GM23338 (cell line): ENCODE results near the gene SEMA7A. TPM values are rescaled to one million over a fixed set of nuclear protein-coding genes. Genes with fewer than 3 reads are reported as not detected.

Source experiments
- ATAC-seq: fragments of 200-7000 bp; cut with Tn5 transposase; 3 replicates; pipeline ENCODE4 v1.9.1; 2020
- DNase-seq: peaks from one replicate; pipeline ENCODE4 v3.0.0-alpha.2; 2015; ENCODE audit warnings: low spot score
- H2AFZ ChIP-seq: fragments of 200-600 bp; sonication (generic); 2 replicates; pipeline ENCODE4 v1.8.0; 2016; ENCODE audit warnings: antibody characterized with exemption, mild to moderate bottlenecking, moderate library complexity
- H3F3A ChIP-seq: fragments of 200-600 bp; sonication (generic); replicated peaks from 2 replicates; pipeline ENCODE4 v1.8.0; 2017; ENCODE audit warnings: antibody characterized with exemption, mixed run types, low read depth
- H3K27ac ChIP-seq: fragments of 200-600 bp; sonication (generic); 2 replicates; pipeline ENCODE4 v1.6.1; 2016; ENCODE audit warnings: low read depth
- H3K27me3 ChIP-seq: fragments of 200-600 bp; sonication (generic); 2 replicates; pipeline ENCODE4 v1.8.0; 2016; ENCODE audit warnings: mild to moderate bottlenecking, mixed run types, moderate library complexity; ENCODE audit not compliant: insufficient read depth
- H3K36me3 ChIP-seq: fragments of 200-600 bp; sonication (generic); 2 replicates; pipeline ENCODE4 v1.8.0; 2016; ENCODE audit warnings: mild to moderate bottlenecking; ENCODE audit not compliant: insufficient read depth
- H3K4me1 ChIP-seq: fragments of 200-600 bp; sonication (generic); 2 replicates; pipeline ENCODE4 v1.8.0; 2016; ENCODE audit warnings: mild to moderate bottlenecking, moderate library complexity; ENCODE audit not compliant: insufficient read depth
- H3K4me2 ChIP-seq: fragments of 200-600 bp; sonication (generic); 2 replicates; pipeline ENCODE4 v1.7.1; 2017; ENCODE audit warnings: mixed run types
- H3K4me3 ChIP-seq: fragments of 200-600 bp; sonication (generic); 2 replicates; pipeline ENCODE4 v1.6.1; 2016; ENCODE audit warnings: mixed run types
- H3K79me2 ChIP-seq: fragments of 200-600 bp; sonication (generic); replicated peaks from 2 replicates; pipeline ENCODE4 v1.8.0; 2017; ENCODE audit warnings: mild to moderate bottlenecking; ENCODE audit not compliant: insufficient read depth
- H3K9me2 ChIP-seq: fragments of 200-600 bp; sonication (generic); 2 replicates; pipeline ENCODE4 v1.8.0; 2017; ENCODE audit not compliant: insufficient read depth
- H4K20me1 ChIP-seq: fragments of 200-600 bp; sonication (generic); replicated peaks from 2 replicates; pipeline ENCODE4 v1.8.0; 2017; ENCODE audit warnings: mild to moderate bottlenecking; ENCODE audit not compliant: insufficient read depth
- H3K27ac Mint-ChIP-seq: 2 replicates; pipeline ENCODE4 v1.8.0; 2020; ENCODE audit warnings: inconsistent platforms, mild to moderate bottlenecking, moderate library complexity, mixed read lengths
- H3K27me3 Mint-ChIP-seq: 3 replicates; pipeline ENCODE4 v1.8.0; 2022; ENCODE audit warnings: low read depth, mild to moderate bottlenecking, moderate library complexity, mixed read lengths, inconsistent platforms; ENCODE audit not compliant: insufficient read depth, poor library complexity
- H3K36me3 Mint-ChIP-seq: 3 replicates; pipeline ENCODE4 v1.8.0; 2021; ENCODE audit warnings: low read depth, mild to moderate bottlenecking, inconsistent platforms, moderate library complexity, mixed read lengths
- H3K4me1 Mint-ChIP-seq: 3 replicates; pipeline ENCODE4 v1.8.0; 2020; ENCODE audit warnings: mild to moderate bottlenecking, inconsistent platforms, mixed read lengths
- H3K4me3 Mint-ChIP-seq: 3 replicates; pipeline ENCODE4 v1.8.0; 2021; ENCODE audit warnings: moderate library complexity, mild to moderate bottlenecking, inconsistent platforms, mixed read lengths
- H3K9me3 Mint-ChIP-seq: 3 replicates; pipeline ENCODE4 v1.8.0; 2020; ENCODE audit warnings: moderate library complexity, mild to moderate bottlenecking, inconsistent platforms, mixed read lengths
- CREB1 ChIP-seq: fragments of 250-450 bp; sonication (Bioruptor Pico); IDR thresholded peaks from 2 replicates; pipeline ENCODE4 v1.5.0; 2020; ENCODE audit warnings: low read depth, mild to moderate bottlenecking, moderate library complexity
- EZH2 ChIP-seq: fragments of 200-600 bp; sonication (generic); IDR thresholded peaks from one replicate; pipeline ENCODE4 v1.8.0; 2017; ENCODE audit warnings: antibody characterized with exemption, mild to moderate bottlenecking, low read depth; ENCODE audit not compliant: unreplicated experiment
- EZH2phosphoT487 ChIP-seq: fragments of 200-600 bp; sonication (generic); IDR thresholded peaks from one replicate; pipeline ENCODE4 v1.8.1; 2018; ENCODE audit warnings: antibody characterized with exemption; ENCODE audit not compliant: unreplicated experiment
- NANOG ChIP-seq: IDR thresholded peaks from 2 replicates; pipeline ENCODE4 v1.6.1; 2016; ENCODE audit warnings: antibody characterized with exemption, borderline replicate concordance
- POLR2AphosphoS5 ChIP-seq: IDR thresholded peaks from 2 replicates; pipeline ENCODE4 v1.6.1; 2016; ENCODE audit warnings: antibody characterized with exemption, low read depth
- STAT1 ChIP-seq: IDR thresholded peaks from one replicate; pipeline ENCODE4 v1.6.1; 2016; ENCODE audit warnings: antibody characterized with exemption; ENCODE audit not compliant: unreplicated experiment
- ZNF114 ChIP-seq: fragments of 250-450 bp; sonication (Bioruptor Pico); IDR thresholded peaks from 2 replicates; pipeline ENCODE4 v1.5.0; 2020; ENCODE audit warnings: mild to moderate bottlenecking, moderate library complexity
- polyA plus RNA-seq: library from polyadenylated mRNA; unstranded; fragments of >200 nt; fragmentation: Nextera tagmentation; extraction: Ambion mirVana; gene quantifications from 2 replicates; pipeline ENCODE4 v1.2.1, GENCODE V29; 2016
- total RNA-seq: library from RNA; depleted of rRNA; stranded (reverse); fragments of >200 nt; shearing (Covaris generic); gene quantifications from 2 replicates; pipeline ENCODE4 v1.2.3, GENCODE V29; 2014
- TF ChIP-seq, protein P1 (sequence below): IDR thresholded peaks from one replicate; pipeline ENCODE4 v1.6.1; 2018; ENCODE audit warnings: antibody characterized with exemption; ENCODE audit not compliant: unreplicated experiment
- TF ChIP-seq, protein P2 (sequence below), 2 experiments: fragments of 200-600 bp in 1 of 2; sonication (generic) in 1 of 2; conservative IDR thresholded peaks; 2 replicates each; pipeline versions ENCODE4 v1.5.1 to v1.6.1; 2016 to 2017; ENCODE audit warnings: antibody characterized with exemption in 2 of 2, low read depth in 2 of 2, mild to moderate bottlenecking in 2 of 2, moderate library complexity in 1 of 2
- TF ChIP-seq, protein P3 (sequence below): IDR thresholded peaks from 2 replicates; pipeline ENCODE4 v1.6.1; 2016; ENCODE audit warnings: antibody characterized with exemption
- TF ChIP-seq, protein P4 (sequence below): fragments of 250-450 bp; sonication (Bioruptor Pico); IDR thresholded peaks from 2 replicates; pipeline ENCODE4 v1.5.0; 2020; ENCODE audit warnings: mild to moderate bottlenecking, moderate library complexity

The SEMA7A gene
- total and polyA plus RNA-seq, 2 experiments from 2014 or later: 2.0 to 14.1 TPM

DNA sequence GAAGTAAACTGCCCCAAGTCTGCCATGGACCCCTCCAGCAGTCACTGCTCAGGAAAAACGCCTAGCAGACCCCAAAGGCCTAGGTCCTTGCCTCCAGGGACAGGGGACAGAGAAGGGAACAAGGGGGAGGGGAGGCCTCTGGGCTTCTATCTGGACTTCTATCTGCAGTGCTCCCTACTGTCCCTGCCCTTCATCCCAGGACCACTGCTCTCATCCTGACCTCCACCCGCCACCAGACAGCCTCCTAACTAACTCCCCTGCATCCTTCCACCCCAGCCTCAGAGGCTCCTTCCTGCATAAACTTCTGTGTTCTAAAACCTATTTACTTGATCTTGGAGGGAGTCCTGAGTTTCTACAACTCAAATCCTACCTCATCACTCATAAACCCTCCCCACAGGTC, 25.4 kb downstream of the SEMA7A start:
- H3K27ac Mint-ChIP-seq: no peak overlapping the region
- H3K4me3 Mint-ChIP-seq: no peak overlapping the region
- no peak for ATAC-seq

More for the DNA sequence above, 25.4 kb downstream of the SEMA7A start:
- Histone ChIP-seq H3K4me2 (no peak overlapping the region), H3K27ac (no peak overlapping the region), H3K27me3 (no peaks in the 10 kb centered on the region), H3K36me3 (no peaks in the 10 kb centered on the region), H3K4me1 (peaks cover 3% of the 10 kb centered on the region; the same call in 1 of the 2 replicates), H3F3A (no peaks in the 10 kb centered on the region), H3K4me3 (no peak overlapping the region), H3K9me2 (no peaks in the 10 kb centered on the region), H4K20me1 (no peaks in the 10 kb centered on the region), H3K79me2 (no peaks in the 10 kb centered on the region), H2AFZ (no peak overlapping the region)
- TF ChIP-seq CREB1 (CRISPR knock-in tag): no peak
- TF ChIP-seq EZH2: no peak
- no peak for TF ChIP-seq NANOG
- TF ChIP-seq, protein P1, sequence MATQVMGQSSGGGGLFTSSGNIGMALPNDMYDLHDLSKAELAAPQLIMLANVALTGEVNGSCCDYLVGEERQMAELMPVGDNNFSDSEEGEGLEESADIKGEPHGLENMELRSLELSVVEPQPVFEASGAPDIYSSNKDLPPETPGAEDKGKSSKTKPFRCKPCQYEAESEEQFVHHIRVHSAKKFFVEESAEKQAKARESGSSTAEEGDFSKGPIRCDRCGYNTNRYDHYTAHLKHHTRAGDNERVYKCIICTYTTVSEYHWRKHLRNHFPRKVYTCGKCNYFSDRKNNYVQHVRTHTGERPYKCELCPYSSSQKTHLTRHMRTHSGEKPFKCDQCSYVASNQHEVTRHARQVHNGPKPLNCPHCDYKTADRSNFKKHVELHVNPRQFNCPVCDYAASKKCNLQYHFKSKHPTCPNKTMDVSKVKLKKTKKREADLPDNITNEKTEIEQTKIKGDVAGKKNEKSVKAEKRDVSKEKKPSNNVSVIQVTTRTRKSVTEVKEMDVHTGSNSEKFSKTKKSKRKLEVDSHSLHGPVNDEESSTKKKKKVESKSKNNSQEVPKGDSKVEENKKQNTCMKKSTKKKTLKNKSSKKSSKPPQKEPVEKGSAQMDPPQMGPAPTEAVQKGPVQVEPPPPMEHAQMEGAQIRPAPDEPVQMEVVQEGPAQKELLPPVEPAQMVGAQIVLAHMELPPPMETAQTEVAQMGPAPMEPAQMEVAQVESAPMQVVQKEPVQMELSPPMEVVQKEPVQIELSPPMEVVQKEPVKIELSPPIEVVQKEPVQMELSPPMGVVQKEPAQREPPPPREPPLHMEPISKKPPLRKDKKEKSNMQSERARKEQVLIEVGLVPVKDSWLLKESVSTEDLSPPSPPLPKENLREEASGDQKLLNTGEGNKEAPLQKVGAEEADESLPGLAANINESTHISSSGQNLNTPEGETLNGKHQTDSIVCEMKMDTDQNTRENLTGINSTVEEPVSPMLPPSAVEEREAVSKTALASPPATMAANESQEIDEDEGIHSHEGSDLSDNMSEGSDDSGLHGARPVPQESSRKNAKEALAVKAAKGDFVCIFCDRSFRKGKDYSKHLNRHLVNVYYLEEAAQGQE: no peak
- TF ChIP-seq, protein P2, sequence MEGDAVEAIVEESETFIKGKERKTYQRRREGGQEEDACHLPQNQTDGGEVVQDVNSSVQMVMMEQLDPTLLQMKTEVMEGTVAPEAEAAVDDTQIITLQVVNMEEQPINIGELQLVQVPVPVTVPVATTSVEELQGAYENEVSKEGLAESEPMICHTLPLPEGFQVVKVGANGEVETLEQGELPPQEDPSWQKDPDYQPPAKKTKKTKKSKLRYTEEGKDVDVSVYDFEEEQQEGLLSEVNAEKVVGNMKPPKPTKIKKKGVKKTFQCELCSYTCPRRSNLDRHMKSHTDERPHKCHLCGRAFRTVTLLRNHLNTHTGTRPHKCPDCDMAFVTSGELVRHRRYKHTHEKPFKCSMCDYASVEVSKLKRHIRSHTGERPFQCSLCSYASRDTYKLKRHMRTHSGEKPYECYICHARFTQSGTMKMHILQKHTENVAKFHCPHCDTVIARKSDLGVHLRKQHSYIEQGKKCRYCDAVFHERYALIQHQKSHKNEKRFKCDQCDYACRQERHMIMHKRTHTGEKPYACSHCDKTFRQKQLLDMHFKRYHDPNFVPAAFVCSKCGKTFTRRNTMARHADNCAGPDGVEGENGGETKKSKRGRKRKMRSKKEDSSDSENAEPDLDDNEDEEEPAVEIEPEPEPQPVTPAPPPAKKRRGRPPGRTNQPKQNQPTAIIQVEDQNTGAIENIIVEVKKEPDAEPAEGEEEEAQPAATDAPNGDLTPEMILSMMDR (conservative IDR thresholded peaks at IDR 0.05; ENCODE audit: low read depth in 2 of 2): no peak
- no peak for TF ChIP-seq EZH2phosphoT487
- TF ChIP-seq, protein P3, sequence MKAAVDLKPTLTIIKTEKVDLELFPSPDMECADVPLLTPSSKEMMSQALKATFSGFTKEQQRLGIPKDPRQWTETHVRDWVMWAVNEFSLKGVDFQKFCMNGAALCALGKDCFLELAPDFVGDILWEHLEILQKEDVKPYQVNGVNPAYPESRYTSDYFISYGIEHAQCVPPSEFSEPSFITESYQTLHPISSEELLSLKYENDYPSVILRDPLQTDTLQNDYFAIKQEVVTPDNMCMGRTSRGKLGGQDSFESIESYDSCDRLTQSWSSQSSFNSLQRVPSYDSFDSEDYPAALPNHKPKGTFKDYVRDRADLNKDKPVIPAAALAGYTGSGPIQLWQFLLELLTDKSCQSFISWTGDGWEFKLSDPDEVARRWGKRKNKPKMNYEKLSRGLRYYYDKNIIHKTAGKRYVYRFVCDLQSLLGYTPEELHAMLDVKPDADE: no peak
- no peak for TF ChIP-seq POLR2AphosphoS5
- TF ChIP-seq ZNF114 (CRISPR knock-in tag): no peak
- TF ChIP-seq STAT1: no peak
- TF ChIP-seq, protein P4, sequence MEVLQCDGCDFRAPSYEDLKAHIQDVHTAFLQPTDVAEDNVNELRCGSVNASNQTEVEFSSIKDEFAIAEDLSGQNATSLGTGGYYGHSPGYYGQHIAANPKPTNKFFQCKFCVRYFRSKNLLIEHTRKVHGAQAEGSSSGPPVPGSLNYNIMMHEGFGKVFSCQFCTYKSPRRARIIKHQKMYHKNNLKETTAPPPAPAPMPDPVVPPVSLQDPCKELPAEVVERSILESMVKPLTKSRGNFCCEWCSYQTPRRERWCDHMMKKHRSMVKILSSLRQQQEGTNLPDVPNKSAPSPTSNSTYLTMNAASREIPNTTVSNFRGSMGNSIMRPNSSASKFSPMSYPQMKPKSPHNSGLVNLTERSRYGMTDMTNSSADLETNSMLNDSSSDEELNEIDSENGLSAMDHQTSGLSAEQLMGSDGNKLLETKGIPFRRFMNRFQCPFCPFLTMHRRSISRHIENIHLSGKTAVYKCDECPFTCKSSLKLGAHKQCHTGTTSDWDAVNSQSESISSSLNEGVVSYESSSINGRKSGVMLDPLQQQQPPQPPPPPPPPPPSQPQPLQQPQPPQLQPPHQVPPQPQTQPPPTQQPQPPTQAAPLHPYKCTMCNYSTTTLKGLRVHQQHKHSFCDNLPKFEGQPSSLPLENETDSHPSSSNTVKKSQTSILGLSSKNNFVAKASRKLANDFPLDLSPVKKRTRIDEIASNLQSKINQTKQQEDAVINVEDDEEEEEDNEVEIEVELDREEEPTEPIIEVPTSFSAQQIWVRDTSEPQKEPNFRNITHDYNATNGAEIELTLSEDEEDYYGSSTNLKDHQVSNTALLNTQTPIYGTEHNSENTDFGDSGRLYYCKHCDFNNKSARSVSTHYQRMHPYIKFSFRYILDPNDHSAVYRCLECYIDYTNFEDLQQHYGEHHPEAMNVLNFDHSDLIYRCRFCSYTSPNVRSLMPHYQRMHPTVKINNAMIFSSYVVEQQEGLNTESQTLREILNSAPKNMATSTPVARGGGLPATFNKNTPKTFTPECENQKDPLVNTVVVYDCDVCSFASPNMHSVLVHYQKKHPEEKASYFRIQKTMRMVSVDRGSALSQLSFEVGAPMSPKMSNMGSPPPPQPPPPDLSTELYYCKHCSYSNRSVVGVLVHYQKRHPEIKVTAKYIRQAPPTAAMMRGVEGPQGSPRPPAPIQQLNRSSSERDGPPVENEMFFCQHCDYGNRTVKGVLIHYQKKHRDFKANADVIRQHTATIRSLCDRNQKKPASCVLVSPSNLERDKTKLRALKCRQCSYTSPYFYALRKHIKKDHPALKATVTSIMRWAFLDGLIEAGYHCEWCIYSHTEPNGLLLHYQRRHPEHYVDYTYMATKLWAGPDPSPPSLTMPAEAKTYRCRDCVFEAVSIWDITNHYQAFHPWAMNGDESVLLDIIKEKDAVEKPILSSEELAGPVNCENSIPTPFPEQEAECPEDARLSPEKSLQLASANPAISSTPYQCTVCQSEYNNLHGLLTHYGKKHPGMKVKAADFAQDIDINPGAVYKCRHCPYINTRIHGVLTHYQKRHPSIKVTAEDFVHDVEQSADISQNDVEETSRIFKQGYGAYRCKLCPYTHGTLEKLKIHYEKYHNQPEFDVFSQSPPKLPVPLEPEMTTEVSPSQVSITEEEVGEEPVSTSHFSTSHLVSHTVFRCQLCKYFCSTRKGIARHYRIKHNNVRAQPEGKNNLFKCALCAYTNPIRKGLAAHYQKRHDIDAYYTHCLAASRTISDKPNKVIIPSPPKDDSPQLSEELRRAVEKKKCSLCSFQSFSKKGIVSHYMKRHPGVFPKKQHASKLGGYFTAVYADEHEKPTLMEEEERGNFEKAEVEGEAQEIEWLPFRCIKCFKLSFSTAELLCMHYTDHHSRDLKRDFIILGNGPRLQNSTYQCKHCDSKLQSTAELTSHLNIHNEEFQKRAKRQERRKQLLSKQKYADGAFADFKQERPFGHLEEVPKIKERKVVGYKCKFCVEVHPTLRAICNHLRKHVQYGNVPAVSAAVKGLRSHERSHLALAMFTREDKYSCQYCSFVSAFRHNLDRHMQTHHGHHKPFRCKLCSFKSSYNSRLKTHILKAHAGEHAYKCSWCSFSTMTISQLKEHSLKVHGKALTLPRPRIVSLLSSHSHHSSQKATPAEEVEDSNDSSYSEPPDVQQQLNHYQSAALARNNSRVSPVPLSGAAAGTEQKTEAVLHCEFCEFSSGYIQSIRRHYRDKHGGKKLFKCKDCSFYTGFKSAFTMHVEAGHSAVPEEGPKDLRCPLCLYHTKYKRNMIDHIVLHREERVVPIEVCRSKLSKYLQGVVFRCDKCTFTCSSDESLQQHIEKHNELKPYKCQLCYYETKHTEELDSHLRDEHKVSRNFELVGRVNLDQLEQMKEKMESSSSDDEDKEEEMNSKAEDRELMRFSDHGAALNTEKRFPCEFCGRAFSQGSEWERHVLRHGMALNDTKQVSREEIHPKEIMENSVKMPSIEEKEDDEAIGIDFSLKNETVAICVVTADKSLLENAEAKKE (CRISPR knock-in tag): no peak
- H3K27me3 Mint-ChIP-seq: peaks cover 11% of the 10 kb centered on the region
- H3K36me3 Mint-ChIP-seq: no peaks in the 10 kb centered on the region
- H3K4me1 Mint-ChIP-seq: peaks cover 13% of the 10 kb centered on the region
- no peak for DNase-seq
- H3K9me3 Mint-ChIP-seq: no peaks in the 10 kb centered on the region; the same call in 2 of the 3 replicates
